UCSD-AML1 (cell line): Measurements from ENCODE around the gene COMTD1.

Source experiments
- DNase-seq: peaks from one replicate; lab custom pipeline; 2025; ENCODE audit not compliant: unreplicated experiment; lab: John Stamatoyannopoulos, UW

COMTD1 gene

GRCh38 chr10:75245354-75246250 lies 9.8 kb upstream of the COMTD1 start:
- DNase-seq, result no peak

GRCh38 chr10:75244487-75245353 lies 9.0 kb upstream of the COMTD1 start:
- DNase-seq, result no peak

- DNase-seq, result no peak
Measured at GRCh38 chr10:75243426-75243825, 7.7 kb upstream of the COMTD1 start.

DNA sequence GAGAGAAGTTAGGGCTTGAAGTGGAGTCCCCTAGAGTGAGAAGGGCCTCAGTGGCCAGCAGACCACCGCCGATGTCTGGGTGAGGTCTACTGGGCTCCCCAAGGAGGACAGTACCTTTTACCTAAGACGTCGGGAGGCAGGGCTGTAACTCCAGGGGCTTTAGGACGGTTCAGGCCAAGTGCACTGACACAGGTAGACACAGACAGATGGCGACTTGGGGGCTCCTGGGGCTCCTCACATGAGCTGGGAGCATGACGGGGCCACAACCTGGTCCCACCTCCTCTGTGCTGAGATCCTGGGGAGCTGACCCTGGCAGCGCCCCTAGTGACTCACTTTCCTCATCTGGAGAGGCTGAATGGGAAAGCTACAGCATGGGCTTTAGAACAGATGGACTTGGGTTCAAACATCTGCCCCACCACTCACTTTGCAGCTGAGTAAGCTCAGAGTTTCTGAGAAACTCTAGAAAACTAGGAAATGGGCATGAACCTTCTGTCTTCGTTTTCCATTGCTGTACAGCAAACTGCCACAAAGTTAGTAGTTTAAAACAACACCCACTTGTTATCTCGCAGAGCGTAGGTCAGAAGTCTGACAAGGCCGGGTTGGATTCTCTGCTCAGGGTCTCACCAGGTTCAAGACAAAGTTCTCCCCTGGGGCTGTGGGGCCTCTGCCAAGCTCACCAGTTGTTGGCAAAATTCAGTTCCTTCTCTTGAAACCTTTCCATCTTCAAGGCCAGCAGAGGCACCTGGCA lies 4.7 kb upstream of the COMTD1 start:
- DNase-seq, result no peak

- DNase-seq, result no peak
Measured at GRCh38 chr10:75239096-75239790, 3.5 kb upstream of the COMTD1 start.

- no peak for DNase-seq
Measured at GRCh38 chr10:75238182-75239095, 2.7 kb upstream of the COMTD1 start.

- DNase-seq, result no peak
Measured at GRCh38 chr10:75236178-75236825, 545 bp upstream of the COMTD1 start.

GRCh38 chr10:75234683-75235374 lies 928 bp downstream of the COMTD1 start:
- DNase-seq, result no peak

GRCh38 chr10:75234017-75234682 lies 1.6 kb downstream of the COMTD1 start:
- DNase-seq, result peak; percentile 25

- DNase-seq, result no peak
Measured at GRCh38 chr10:75233444-75234016, 2.2 kb downstream of the COMTD1 start.

- DNase-seq, result no peak
Measured at GRCh38 chr10:75231672-75232581, 3.8 kb downstream of the COMTD1 start.

DNA sequence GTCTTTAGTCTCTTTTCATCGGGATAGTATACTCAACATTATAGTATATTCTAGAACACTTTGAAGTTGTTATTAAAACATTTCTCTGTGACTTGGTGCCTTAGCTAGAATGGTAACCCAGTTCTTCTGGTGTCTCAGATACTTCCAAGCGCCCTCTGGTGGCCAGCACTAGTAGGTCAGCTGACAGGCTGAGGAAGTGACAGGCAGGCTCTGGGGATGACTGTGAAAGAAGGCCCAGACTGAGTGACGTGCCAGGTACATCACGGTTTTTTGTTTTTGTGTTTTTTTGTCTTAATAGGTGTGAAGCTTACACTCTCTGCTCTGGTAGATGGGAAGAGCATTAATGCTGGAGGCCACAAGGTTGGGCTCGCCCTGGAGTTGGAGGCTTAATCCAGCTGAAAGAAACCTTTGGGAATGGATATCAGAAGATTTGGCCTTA lies 5.1 kb downstream of the COMTD1 start:
- DNase-seq, result peak; percentile 81

DNA sequence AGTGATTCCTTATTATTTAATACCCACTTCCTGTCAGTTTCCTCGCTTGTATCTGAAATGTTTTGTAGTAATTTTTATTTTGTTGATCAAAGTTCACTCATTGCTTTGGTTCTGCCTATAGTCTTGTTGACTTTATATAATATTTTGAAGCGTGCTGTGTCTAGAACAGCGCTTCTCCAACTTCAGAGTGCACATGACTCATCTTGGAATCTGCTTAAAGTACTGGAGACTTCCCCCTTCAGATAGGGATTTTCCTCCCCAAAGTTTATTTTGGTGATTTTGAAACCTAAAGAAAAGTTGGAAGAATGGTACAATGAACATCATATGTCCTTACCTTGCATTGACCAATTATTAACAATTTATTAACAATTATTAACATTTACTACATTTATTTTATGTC lies 5.8 kb downstream of the COMTD1 start:
- DNase-seq, result no peak

GRCh38 chr10:75228834-75229233 lies 6.9 kb downstream of the COMTD1 start:
- no peak for DNase-seq

- no peak for DNase-seq
Measured at GRCh38 chr10:75228278-75228677, 7.5 kb downstream of the COMTD1 start.

DNA sequence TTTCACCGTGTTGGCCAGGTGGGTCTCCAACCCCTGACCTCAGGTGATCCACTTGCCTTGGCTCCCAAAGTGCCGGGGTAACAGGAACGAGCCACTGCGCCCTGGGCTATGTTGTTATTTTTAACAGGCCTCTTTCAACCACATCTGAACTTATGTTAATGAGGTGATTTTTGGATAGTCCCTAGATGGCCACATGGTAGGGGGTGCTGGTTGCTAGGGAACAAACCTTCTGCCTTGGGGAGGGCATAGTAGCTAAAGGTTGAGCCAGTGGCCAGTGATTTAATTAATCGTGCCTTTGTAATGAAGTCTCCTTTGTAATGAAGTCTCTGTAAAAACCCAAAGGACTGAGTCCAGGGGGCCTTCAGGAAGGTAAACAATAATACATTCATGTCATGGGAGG lies 9.1 kb downstream of the COMTD1 start:
- DNase-seq, result no peak

DNA sequence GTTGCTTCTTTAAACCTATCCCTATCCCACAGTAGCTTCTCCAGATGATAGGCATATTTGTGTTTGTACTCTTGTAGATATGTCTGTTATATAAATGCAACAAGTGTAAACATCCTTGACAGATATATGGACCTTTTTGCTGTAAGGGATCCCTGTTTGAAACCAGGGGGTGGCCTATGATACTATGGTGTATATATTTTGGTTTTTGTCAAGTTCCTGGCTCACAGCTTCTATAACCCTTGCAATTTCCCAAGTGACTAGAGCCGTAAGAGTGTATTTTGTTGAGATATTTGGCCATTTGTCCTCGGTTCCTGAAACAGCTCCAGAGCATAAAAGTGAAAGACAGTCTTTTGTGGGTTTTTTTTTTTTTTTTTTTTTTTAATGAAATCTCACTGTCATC lies 9.7 kb downstream of the COMTD1 start:
- DNase-seq, result no peak
